A673 (cell line): Measurements from ENCODE around the gene MYH16. TPM values are rescaled to one million over a fixed set of nuclear protein-coding genes. Genes with fewer than 3 reads are reported as not detected.
A peak's percentile ranks its signal among the peaks of the same experiment; 100 is the strongest.
"Not testable (repeated sequence)": the region's sequence is repeated elsewhere in the genome, so short reads cannot be mapped to it uniquely, and the experiment has no call there.

ENCODE experiments used
- BruUV-seq: library from RNA; stranded (reverse); fragments of 400-500 nt; replicated peaks from 2 replicates; lab custom pipeline; 2021; lab: Mats Ljungman, UMichigan
- CTCF ChIA-PET: fragments of 300-600 bp; sonication (Branson Sonifier 250); formaldehyde crosslinking; loops from one replicate; lab custom pipeline; 2022; ENCODE audit warnings: antibody characterized with exemption; lab: Charles Lee
- POLR2A ChIA-PET: fragments of 300-600 bp; sonication (Branson Sonifier 250); formaldehyde crosslinking; loops from one replicate; lab custom pipeline; 2022; ENCODE audit warnings: antibody characterized with exemption; ENCODE audit not compliant: low non-redundant PET; lab: Charles Lee
- DNase-seq: peaks from one replicate; pipeline ENCODE4 v3.0.0-alpha.2; 2015; ENCODE audit warnings: low spot score
- H3K27ac ChIP-seq: fragments of 200-600 bp; sonication (generic); 2 replicates; pipeline ENCODE4 v1.5.1; 2016; ENCODE audit warnings: mixed run types, low read depth, mild to moderate bottlenecking, mixed read lengths, antibody characterized with exemption, low read length; ENCODE audit not compliant: poor library complexity, severe bottlenecking
- H3K27me3 ChIP-seq: fragments of 200-600 bp; sonication (generic); replicated peaks from 2 replicates; pipeline ENCODE4 v1.6.1; 2017; ENCODE audit warnings: mixed run types, low read depth, mild to moderate bottlenecking, mixed read lengths, antibody characterized with exemption, low read length; ENCODE audit not compliant: insufficient read depth, poor library complexity
- H3K36me3 ChIP-seq: fragments of 200-600 bp; sonication (generic); 2 replicates; pipeline ENCODE4 v1.6.1; 2016; ENCODE audit warnings: mixed run types, mild to moderate bottlenecking, mixed read lengths, antibody characterized with exemption, low read length; ENCODE audit not compliant: insufficient read depth, poor library complexity, severe bottlenecking
- H3K4me1 ChIP-seq: fragments of 200-600 bp; sonication (generic); 2 replicates; pipeline ENCODE4 v1.6.1; 2017; ENCODE audit warnings: mixed run types, mild to moderate bottlenecking, mixed read lengths, antibody characterized with exemption, low read length; ENCODE audit not compliant: insufficient read depth, poor library complexity, severe bottlenecking
- H3K4me3 ChIP-seq: fragments of 200-600 bp; sonication (generic); 2 replicates; pipeline ENCODE4 v1.5.1; 2016; ENCODE audit warnings: low read depth, mixed run types, mild to moderate bottlenecking, mixed read lengths, low read length; ENCODE audit not compliant: poor library complexity, severe bottlenecking
- H3K9me3 ChIP-seq: fragments of 200-600 bp; sonication (generic); 2 replicates; pipeline ENCODE4 v1.6.1; 2016; ENCODE audit warnings: mixed run types, low read depth, mild to moderate bottlenecking, mixed read lengths, antibody characterized with exemption, low read length; ENCODE audit not compliant: poor library complexity, severe bottlenecking
- CTCF ChIP-seq: fragments of 300-800, 200-600 bp; sonication (generic); conservative IDR thresholded peaks from 2 replicates; pipeline ENCODE4 v1.5.1; 2017; ENCODE audit warnings: low read depth, mild to moderate bottlenecking, antibody characterized with exemption, low read length, moderate library complexity, mixed read lengths
- EZH2 ChIP-seq: fragments of 200-600 bp; sonication (generic); IDR thresholded peaks from 2 replicates; pipeline ENCODE4 v1.6.1; 2017; ENCODE audit warnings: borderline replicate concordance, low read depth, mild to moderate bottlenecking, mixed read lengths, antibody characterized with exemption, low read length; ENCODE audit not compliant: poor library complexity, severe bottlenecking
- intact Hi-C: fragments of 100-400 bp; cut with micrococcal nuclease; formaldehyde crosslinking; loops from one replicate; pipeline ENCODE4 v1.10.0; 2022; ENCODE audit not compliant: unreplicated experiment
- total RNA-seq: library from RNA; stranded (reverse); gene quantifications from 2 replicates; pipeline ENCODE4 v1.2.3, GENCODE V29; 2021

MYH16 gene
- total RNA-seq, 1 experiment from 2014 or later, result not detected

- Histone ChIP-seq H3K27me3 (no peaks in the 10 kb centered on the region), H3K4me1 (peaks cover 4% of the 10 kb centered on the region), H3K4me3 (peak overlapping the region; percentile 77), H3K9me3 (no peaks in the 10 kb centered on the region), H3K36me3 (no peaks in the 10 kb centered on the region), H3K27ac (peak overlapping the region; percentile 84)
- CTCF ChIA-PET, result interaction anchor here (0.6 kb wide), 1 partner anchor 192 kb away, joined by 3 read pairs; no protein-coding TSS in a partner anchor
- POLR2A ChIA-PET, result no interaction called here
- DNase-seq, result peak; percentile 17
- intact Hi-C loops, result no loop called here
- TF ChIP-seq CTCF, result no peak
- no peak for TF ChIP-seq EZH2
- BruUV-seq, result TSS peak; percentile 89
Measured at GRCh38 chr7:99325001-99325493, 52.4 kb downstream of the MYH16 start.

- BruUV-seq, result no TSS peak
- Histone ChIP-seq H3K27me3 (no peaks in the 10 kb centered on the region), H3K4me1 (peaks cover 4% of the 10 kb centered on the region), H3K4me3 (peak within 1 kb of the TSS; percentile 77), H3K36me3 (no peaks in the 10 kb centered on the region), H3K27ac (peak within 1 kb of the TSS; percentile 84), H3K9me3 (no peaks in the 10 kb centered on the region)
- ChIA-PET POLR2A (interaction anchor here (0.5 kb wide), 1 partner anchor 10 kb away, joined by 4 read pairs; no protein-coding TSS in a partner anchor), CTCF (no interaction called here)
- intact Hi-C loops, result no loop called here
- TF ChIP-seq EZH2, result no peak
- TF ChIP-seq CTCF, result no peak
- peak; percentile 95 for DNase-seq
Measured at GRCh38 chr7:99325592-99326407, 53.2 kb downstream of the MYH16 start, which contains the start of gene ARPC1A. TSS of gene ARPC1A (plus strand) at chr7:99325898. CDS start at chr7:99333354, 7,456 bp downstream.

- no TSS peak for BruUV-seq
- H3K27ac ChIP-seq, result peak overlapping the region; percentile 84
- CTCF ChIA-PET, result no interaction called here
- DNase-seq, result no peak
- H3K27me3 ChIP-seq, result no peaks in the 10 kb centered on the region
- peak overlapping the region; percentile 77 for H3K4me3 ChIP-seq
- H3K36me3 ChIP-seq, result no peaks in the 10 kb centered on the region
- POLR2A ChIA-PET, result interaction anchor here (0.7 kb wide), 1 partner anchor 26 kb away, joined by 9 read pairs; no protein-coding TSS in a partner anchor
- no peaks in the 10 kb centered on the region for H3K9me3 ChIP-seq
- H3K4me1 ChIP-seq, result peaks cover 4% of the 10 kb centered on the region
- intact Hi-C loops, result no loop called here
- TF ChIP-seq CTCF (no peak), EZH2 (no peak)
Measured at GRCh38 chr7:99326408-99326782, 53.8 kb downstream of the MYH16 start.

- H3K27me3 ChIP-seq, intact Hi-C loops, H3K4me3 ChIP-seq, CTCF ChIA-PET, H3K9me3 ChIP-seq, POLR2A ChIA-PET, BruUV-seq, H3K4me1 ChIP-seq: not testable (repeated sequence)
- peak; percentile 46 for DNase-seq
- H3K36me3 ChIP-seq, result peaks cover 16% of the 10 kb centered on the region
- peak overlapping the region; percentile 39 for H3K27ac ChIP-seq
Measured at GRCh38 chr7:99330314-99330961, 57.8 kb downstream of the MYH16 start.
